ENCODE results near the gene AP4S1.

DNA sequence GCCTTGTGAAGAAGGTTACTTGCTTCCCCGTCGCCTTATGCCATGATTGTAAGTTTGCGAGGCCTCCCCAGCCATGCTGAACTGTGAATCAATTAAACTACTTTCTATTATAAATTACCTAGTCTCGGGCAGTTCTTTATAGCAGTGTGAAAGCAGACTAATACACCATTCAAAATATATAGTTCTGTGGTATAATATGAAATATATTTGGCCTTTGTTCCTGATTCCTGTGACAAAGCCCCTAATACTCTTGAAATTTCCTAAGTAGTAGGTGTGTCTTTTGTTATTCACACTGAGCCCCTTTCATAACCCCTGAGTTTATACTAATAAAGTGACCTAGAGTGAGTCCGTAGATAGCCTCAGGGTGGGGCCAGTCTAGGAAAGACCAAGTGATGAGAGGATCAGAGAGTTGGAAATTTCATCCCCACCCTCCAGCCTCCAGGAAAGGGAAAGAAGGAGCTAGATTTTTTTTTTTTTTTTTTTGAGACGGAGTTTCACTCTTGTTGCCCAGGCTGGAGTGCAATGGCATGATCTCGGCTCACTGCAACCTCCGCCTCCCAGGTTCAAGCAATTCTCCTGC, 20.1 kb downstream of the AP4S1 start:
- TF ChIP-seq, protein P1, sequence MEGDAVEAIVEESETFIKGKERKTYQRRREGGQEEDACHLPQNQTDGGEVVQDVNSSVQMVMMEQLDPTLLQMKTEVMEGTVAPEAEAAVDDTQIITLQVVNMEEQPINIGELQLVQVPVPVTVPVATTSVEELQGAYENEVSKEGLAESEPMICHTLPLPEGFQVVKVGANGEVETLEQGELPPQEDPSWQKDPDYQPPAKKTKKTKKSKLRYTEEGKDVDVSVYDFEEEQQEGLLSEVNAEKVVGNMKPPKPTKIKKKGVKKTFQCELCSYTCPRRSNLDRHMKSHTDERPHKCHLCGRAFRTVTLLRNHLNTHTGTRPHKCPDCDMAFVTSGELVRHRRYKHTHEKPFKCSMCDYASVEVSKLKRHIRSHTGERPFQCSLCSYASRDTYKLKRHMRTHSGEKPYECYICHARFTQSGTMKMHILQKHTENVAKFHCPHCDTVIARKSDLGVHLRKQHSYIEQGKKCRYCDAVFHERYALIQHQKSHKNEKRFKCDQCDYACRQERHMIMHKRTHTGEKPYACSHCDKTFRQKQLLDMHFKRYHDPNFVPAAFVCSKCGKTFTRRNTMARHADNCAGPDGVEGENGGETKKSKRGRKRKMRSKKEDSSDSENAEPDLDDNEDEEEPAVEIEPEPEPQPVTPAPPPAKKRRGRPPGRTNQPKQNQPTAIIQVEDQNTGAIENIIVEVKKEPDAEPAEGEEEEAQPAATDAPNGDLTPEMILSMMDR (IDR thresholded peaks at IDR 0.05) = no peak
- no peak for TF ChIP-seq POLR2A (IDR thresholded peaks at IDR 0.05)
